ENCODE measurements around the gene LRIT1.

DNA sequence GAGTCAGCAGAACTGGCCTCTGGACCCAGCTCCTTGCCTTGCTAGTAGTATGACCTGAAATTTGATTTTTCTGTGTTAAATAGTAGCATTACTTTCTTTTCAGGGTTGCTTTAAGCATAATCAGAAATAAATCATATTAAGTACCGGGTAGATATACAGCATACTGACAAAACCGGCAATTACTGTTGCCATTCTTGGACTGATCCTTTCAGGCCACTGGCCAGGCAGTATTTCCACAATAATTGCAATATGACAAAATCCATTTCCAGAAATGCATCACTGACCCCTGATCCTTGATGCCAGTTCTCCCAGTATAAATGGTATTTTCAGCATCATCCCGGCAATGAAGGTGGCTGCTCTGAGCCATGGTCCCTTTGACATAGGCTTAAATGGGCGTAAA is 6.9 kb downstream of the LRIT1 start:
- TF ChIP-seq, protein P1, sequence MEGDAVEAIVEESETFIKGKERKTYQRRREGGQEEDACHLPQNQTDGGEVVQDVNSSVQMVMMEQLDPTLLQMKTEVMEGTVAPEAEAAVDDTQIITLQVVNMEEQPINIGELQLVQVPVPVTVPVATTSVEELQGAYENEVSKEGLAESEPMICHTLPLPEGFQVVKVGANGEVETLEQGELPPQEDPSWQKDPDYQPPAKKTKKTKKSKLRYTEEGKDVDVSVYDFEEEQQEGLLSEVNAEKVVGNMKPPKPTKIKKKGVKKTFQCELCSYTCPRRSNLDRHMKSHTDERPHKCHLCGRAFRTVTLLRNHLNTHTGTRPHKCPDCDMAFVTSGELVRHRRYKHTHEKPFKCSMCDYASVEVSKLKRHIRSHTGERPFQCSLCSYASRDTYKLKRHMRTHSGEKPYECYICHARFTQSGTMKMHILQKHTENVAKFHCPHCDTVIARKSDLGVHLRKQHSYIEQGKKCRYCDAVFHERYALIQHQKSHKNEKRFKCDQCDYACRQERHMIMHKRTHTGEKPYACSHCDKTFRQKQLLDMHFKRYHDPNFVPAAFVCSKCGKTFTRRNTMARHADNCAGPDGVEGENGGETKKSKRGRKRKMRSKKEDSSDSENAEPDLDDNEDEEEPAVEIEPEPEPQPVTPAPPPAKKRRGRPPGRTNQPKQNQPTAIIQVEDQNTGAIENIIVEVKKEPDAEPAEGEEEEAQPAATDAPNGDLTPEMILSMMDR (IDR thresholded peaks at IDR 0.05; ENCODE audit: insufficient read depth, low read depth, low read length) = no peak
- TF ChIP-seq EZH2 (IDR thresholded peaks at IDR 0.05; ENCODE audit: insufficient read depth, low read length) = no peak
